CD4-positive, alpha-beta T cell treated with Interleukin-17A for 1 hour (primary cell): Measurements from ENCODE around the gene SLC1A1.
"Not testable (repeated sequence)": the region's sequence is repeated elsewhere in the genome, so short reads cannot be mapped to it uniquely, and the experiment has no call there.

Experiments used
- DNase-seq: peaks from one replicate; pipeline ENCODE4 v3.0.0-alpha.2; 2020

The SLC1A1 gene

DNA sequence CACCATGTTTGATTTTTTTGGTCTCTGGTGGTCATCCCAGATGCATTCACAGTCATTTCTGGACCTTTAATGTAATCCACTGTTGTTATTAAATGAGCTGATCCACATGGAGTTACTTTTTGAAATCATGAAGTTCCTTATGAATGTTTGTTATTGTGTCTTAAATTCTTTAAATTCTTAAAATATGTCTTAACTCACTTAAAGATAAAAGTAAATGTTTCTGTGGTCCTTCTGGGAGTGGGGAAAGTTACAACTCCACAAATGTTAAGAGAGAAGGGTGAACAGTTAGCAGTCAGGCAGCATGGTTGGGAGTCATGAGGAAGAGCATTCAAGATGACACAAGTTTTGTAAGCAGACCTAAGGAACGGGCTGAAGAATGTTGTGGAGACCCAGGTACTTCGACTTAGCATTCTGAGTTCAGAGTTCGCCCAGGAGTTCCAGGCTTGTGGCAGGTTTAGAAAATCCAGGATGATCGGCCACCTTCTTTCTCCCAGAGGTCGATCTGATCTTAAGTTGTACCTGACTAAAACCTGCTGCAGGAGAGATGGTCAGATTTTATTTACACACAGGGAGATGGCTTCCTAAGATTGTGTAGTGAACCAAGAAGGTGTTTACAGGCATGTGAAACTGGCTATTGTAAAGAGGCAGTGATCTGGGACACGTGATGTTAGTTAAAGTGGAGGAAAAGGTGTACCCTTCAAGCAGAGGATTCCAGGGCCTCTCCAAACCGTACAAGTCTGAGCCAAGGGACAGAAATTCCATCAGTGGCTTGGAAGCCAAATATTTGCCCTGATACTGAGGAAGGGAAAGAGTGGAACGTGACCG is 17.2 kb downstream of the SLC1A1 start:
- DNase-seq: no peak

DNA sequence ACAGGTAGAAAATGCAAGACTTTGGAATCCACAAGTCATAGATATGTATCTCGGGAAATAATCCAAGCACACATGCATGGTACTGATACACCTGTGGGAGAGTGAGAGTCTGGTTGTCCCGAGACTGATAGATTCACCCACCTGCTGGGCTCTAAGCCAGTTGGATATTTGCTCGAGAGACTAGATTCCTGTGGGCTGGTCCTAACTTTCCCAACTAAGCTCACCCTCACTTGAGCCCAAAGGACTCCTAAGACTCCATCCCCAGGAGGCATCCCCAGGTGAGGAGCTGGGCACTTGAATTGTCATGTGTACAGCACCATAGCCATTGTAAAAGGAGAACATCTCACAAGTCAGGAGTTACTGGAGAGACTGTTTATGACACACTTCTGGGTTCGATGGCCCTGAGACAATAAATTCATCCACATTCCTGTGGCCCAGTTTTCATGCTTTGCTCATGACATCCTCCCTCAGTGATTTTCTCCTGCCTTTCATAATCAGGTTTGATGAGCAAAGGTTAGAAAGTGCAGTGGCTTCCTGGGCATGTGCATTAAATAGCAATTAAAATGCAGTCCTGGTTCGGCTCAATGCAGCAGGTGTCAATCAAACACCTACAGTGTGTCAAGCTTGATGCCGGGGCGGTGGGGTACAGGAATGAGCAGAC is 18.1 kb downstream of the SLC1A1 start:
- no peak for DNase-seq

DNA sequence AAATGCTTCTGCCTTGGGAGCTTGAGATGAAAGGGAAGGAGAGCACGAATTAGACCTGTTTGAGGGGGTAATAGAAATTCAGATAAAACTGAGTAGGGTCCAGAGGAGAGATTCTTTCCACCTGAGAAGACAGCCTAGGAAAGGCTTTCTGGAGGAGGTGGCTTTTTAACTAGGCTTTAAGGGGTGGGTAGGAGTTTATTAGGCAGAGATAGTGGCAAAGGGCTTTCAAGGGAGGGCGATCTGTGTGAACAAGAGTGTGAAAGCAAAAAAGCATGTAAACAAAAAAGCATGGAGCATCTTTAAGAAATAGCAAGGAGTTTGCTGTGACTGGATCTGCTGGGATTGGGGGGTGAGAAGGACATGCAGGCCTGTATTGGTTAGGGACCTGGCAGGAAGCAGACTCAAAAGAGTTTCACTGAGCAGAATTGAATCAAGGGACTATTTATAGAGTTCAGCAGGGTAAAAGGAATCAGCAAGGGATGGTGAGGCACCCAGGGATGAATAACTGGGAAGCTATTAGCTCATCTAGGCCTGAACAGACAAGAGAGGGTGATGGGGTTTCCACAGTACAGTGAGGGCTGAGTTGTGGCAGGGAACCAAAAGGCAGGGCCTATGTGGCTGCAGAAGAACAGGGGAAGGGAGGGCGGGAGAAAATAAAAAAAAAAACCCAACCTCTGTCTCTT is 18.8 kb downstream of the SLC1A1 start:
- DNase-seq: no peak

DNA sequence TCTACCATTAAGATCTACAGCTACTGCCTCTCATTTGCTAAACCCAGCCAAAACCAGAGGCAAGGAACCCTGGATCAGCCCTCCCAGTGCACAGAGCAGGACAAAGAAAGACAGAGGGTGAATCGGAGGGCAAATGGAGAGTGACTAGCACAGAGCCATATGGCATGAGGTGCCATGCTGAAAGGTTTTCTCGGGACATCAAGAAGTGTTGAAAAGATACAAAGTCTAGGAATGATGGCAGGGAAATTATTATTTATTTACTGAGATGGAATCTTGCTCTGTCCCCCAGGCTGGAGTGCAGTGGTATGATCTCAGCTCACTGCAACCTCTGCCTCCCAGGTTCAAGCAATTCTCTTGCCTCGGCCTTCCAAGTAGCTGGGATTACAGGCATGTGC is 19.3 kb downstream of the SLC1A1 start:
- no peak for DNase-seq

DNA sequence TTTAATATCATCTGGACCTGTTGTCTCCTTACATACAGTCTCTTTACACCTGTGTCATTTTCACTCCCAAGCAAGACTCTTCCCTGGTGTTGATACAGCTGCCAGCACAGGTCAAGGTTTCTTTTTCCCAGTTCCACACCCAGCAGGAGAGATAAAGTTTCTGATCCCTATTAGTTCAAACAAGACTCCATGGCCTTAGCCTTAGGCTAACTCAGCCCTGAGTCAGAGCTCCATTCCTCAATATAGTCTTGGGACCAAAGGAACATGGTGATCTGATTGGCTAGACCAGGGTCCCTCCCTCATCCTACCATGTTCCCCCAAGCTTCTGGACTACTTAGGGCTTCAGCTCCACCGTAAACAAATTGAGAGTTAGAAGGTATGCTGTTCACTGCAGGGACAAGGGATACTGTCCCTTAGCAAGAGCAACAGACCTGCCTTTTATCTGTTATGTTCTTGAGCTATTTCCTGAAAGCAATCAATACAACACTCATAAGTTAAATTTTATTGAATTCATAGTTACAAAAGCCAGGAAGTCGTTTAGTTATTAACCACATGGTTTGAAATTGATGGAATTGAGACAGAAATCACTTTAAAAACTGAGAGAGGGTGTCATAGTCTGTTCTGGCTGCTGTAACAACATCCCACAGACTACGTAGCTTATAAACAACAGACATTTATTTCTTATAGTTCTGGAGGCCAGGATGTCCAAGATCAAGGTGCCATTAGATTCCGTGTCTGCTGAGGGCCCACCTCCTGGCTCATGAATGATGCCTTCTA is 20.5 kb downstream of the SLC1A1 start:
- DNase-seq: no peak

DNA sequence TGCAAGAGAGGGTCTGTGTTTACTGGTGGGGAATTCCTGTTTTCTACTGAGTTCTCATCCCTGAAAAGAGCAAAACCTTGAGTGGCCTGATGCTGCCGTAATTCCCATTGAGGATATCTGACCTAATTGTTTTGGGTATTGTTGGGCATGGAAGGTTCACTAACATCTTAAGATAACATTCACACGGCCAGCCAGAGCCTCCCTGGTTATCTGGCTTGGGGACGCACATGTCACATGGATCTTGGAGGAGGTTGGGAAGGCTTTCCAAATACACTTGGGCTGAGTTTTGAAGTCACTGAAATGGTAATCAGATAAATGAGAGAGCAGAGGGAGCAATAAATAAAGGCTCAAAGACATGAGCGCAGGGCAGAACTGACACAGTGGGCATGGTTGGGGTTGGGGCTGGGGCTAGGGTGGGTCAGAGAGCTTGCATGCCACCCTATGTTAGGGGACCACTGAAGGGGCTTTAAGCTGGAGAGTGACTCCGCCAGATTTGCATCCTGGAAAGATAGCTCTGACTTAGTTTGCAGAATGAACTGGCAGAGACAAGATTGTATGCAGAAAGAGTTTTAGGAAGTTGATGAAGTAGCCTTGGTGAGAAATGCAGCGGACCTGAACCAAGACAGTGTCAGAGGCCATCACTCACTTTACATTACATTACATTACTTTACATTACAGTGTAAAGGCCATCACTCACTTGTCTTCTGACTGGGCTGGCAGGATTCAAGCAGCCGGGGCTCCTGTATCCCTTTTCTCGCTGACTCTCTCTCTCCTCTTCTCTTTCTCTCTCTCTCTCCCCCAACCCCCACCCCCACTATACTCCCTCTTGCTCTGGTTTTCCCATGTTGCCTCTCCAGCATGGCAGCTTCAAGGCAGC is 24.2 kb downstream of the SLC1A1 start:
- no peak for DNase-seq

DNA sequence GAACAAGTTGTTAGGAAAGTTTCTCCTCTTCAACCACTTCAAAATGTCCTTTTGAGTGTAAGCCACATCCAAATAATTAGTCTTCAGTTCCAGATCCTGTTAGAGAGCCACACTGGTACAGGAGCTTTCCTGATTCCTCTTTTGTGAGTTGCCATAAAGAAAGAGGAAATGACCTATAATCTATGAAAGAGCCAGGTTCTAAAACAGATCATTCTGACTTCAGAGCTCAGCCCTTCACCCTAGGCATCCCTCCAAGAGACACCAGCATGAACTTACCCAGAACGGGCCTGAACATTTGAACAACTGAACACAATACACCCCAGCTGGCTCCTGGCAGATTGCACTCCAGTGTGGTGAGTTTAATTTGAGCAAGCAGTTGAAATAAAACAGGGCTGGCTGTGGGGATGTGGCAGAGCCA is 25.7 kb downstream of the SLC1A1 start:
- no peak for DNase-seq

DNA sequence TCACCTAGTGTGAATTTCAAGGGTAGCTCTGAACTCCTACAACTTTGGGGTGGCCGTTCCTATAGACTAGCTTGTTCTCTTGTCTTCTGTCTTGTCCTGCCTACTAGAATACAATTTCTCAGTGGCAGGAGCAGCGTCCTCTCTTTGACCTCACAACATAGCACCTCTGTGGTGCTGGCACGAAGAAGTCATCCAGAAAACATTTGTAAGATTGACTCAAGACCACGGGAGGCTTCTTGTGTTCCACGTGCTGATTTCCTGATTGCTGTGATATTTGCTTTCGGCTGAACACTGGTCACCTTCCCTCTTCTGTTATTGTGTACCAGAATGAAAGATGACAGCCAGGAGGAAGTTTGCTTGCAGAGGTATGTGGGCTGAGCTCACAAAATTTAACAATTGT is 27.0 kb downstream of the SLC1A1 start:
- no peak for DNase-seq

DNA sequence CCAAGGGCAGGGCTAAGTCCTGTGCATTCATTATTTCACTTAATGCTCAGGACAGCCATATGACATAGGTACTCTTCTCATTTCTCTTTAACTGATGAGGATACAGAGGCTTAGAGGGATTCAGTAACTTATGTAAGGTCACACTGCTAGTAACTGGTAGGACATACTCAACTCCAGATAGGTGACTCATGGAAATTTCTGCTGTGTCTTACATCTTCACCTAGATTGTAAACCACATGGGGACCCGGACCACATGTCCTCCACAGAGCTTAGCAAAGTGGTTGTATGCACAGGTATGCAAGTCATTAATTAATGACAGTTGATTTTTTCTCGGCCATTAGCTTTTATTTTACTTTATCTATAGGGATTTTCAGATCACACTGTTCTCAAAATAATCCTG is 29.3 kb downstream of the SLC1A1 start:
- DNase-seq: no peak

DNA sequence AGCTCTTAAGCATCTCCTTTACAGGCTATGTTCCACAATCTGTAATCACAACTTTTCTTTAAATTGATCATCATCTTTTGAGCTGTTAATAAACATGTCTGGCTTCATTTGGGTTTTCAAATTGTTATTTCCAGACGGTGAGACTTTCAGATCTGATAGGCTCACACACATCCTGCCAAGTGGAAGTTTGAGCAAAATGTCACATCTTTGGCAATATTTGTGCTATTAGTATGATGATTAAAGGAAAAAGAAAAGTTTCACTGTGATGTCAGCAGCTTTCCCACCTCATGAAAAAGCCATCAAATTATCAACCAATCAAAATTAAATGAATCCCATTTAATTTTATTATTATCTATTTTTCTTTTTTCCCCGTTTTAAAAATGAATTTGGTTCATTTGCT is 29.8 kb downstream of the SLC1A1 start:
- DNase-seq: no peak

DNA sequence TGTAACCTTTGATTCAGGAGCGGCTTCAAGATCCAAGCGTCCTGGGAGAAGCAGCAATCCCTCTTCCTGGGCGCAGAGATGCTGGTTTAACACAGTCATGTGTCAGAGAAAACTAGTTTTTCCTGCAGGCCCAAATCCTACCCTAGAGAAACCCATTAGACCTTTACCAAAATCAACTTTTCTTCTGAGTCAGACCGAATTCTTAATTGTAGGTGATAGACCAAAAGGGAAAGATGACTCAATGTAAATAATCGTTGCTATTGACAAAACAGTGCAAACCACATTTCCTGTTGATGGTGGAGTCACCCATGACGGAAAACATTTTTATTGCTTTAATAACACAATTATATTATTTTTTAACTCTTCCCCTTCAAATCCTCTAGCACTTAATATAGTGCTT is 40.1 kb downstream of the SLC1A1 start:
- peak; percentile 42 for DNase-seq

DNA sequence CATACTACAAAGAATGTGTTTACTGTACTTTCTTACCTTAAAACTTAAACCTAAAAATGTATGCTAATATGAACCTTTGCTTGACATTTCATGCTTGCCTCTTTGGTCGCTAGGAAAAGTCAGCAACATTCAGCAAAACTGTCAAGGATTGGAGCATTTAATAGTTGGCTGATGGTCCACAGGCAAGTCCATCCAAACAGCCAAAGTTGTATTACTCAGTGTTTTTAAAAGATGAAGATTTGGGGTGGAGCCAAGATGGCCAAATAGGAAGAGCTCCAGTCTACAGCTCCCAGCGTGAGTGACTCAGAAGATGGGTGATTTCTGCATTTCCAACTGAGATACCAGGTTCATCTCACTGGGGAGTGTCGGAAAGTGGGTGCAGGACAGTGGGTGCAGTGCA is 40.6 kb downstream of the SLC1A1 start:
- DNase-seq: not testable (repeated sequence)

DNA sequence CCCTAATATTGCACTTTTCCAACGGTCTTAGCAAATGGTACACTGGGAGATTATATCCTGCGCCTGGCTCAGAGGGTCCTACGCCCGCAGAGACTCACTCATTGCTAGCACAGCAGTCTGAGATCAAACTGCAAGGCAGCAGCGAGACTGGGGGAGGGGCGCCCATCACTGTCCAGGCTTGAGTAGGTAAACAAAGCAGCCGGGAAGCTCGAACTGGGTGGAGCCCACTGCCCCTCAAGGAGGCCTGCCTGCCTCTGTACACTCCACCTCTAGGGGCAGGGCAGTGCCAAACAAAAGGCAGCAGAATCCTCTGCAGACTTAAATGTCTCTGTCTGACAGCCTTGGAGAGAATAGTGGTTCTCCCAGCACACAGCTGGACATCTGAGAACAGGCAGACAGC is 41.1 kb downstream of the SLC1A1 start:
- not testable (repeated sequence) for DNase-seq

DNA sequence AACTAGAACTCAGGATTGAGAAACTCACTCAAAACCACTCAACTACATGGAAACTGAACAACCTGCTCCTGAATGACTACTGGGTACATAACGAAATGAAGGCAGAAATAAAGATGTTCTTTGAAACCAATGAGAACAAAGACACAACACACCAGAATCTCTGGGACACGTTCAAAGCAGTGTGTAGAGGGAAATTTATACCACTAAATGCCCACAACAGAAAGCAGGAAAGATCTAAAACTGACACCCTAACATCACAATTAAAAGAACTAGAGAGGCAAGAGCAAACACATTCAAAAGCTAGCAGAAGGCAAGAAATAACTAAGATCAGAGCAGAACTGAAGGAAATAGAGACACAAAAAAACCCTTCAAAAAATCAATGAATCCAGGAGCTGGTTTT is 43.6 kb downstream of the SLC1A1 start:
- not testable (repeated sequence) for DNase-seq

DNA sequence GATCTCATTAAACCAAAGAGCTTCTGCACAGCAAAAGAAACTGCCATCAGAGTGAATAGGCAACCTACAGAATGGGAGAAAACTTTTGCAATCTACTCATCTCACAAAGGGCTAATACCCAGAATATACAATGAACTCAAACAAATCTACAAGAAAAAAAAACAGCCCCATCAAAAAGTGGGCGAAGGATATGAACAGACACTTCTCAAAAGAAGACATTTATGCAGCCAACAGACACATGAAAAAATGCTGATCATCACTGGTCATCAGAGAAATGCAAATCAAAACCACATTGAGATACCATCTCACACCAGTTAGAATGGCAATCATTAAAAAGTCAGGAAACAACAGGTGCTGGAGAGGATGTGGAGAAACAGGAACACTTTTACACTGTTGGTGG is 45.9 kb downstream of the SLC1A1 start:
- DNase-seq: not testable (repeated sequence)

DNA sequence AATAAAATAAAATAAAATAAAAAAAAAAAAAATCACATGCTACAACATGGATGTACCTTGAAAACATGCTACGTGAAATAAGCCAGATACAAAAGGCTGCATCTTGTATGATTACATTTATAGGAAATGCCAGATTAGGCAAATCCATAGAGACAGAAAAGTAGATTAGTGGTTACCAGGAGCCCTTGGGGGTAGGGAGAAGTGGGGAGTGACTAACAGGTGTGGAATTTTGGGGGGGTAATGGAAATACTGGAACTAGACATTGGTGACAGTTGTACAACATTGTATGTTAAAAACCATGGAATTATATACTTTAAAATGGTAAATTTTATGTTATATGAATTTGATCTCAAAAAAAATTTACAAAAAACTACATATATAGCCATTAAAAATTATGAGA is 47.3 kb downstream of the SLC1A1 start:
- DNase-seq: no peak

DNA sequence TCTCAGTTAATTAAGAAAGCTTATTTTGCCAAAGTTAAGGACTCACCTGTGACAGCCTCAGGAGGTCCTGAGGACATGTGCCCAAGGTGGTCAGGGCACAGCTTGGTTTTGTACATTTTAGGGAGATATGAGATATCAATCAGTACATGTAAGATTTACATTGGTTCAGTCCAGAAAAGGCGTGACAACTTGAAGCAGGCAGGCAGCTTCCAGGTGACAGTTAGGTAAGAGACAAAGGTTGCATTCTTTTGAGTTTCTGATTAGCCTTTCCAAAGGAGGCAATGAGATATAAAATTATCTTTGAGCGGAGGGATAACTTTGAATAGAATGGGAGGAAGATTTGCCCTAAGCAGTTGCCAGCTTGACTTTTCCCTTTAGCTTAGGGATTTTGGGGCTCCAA is 47.8 kb downstream of the SLC1A1 start:
- no peak for DNase-seq

DNA sequence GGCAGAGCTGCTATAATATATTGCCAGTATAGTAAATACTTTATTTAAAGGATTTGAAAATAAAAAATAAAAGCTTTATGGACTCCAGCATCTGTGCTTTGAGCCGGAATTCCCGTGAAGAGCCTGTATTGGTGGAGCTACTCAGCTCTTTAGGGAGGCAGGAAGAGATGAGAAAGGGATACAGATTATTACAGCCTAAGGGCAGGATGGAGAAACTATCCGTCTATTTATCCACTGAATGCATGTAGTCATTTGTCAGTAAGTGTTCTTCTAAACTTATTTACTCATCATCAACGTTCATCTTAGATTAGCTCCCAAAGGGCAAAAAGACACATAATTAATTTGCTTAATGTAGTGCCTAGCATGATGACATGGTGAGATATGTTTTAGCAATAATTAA is 48.4 kb downstream of the SLC1A1 start:
- no peak for DNase-seq

DNA sequence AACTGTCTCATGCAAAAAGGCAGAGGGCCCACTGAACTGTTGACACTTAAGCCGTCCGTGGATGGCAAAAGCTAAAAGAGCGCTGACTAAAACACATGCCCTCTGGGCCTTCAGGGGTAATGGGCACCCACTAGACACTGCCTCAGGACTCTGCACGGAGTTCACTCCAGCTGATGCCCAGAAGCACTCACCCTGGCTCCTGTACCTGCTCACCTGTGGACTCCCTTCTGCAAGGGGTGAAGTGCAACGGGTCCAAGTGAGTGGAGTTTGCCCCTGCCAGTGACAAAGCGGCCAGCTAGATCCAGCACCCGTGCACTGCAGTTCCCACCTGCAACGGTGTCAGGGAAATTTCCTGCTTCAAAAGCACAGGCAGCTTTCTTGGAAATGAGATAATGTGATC is 50.2 kb downstream of the SLC1A1 start:
- DNase-seq: no peak

DNA sequence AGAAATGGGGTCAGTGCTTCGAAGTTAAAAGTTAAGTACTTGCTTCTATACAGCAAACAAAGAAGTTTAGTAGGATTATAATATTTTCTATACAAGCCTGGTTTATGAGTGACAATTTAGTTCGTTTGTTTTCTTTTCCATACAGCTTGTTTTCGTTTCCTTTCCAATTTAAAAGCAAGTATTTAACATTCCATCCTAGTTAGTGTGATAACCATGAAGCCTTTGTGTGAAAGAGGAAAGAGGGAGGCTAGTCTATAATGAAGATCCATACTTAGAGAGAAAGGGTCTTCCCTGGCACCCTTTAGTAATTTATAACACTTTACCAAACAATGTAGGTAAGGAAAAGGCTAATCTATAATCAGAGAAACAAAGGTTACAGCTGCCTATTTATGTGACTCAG is 51.0 kb downstream of the SLC1A1 start:
- no peak for DNase-seq

DNA sequence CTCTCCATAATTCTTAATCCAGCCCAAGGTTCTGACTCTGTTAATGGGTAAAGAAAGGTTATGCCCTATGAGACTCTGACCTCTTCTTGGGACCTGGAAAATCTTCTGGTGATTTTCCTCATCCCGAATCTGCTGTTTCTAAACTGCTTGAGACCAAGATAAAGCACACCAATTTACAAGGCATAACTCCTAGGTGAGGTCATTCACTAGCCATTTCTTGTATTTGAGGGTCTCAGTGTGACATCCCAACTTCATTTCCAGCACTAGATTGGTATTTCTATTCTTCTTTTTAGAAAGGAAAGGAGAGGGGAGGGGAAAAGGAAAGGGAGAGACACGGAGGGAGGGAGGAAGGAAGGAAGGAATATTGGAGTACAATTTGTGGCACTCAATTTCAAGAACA is 51.6 kb downstream of the SLC1A1 start:
- DNase-seq: no peak

DNA sequence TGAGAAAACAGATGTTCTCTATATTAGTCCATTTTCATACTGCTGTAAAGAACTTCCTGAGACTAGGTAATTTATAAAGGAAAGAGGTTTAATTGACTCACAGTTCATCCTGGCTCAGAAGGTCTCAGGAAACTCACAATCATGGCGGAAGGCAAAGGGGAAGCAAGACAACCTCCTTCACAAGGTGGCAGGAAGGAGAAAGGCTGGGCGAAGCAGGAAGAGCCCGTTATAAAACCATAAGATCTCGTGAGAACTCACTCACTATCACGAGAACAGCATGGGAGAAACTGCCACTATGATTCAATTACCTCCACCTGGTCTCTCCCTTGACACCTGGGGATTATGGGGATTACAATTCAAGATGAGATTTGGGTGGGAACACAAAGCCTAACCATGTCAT is 54.4 kb downstream of the SLC1A1 start:
- not testable (repeated sequence) for DNase-seq
